ENCODE results near the gene SNRPE.
"Not testable (repeated sequence)": the region's sequence is repeated elsewhere in the genome, so short reads cannot be mapped to it uniquely, and the experiment has no call there.

Gene SNRPE

GRCh38 chr1:203861379-203862184 is at the start of gene SNRPE:
Gene SNRPE (plus strand): TSS chr1:203861599. CDS start chr1:203861660, 61 bp downstream.
- peak; percentile 96 to 97 for DNase-seq

GRCh38 chr1:203813581-203814341 is 47.6 kb upstream of the SNRPE start:
- no peak for DNase-seq

- DNase-seq: no peak
Measured at GRCh38 chr1:203818399-203818798, 43.0 kb upstream of the SNRPE start.

GRCh38 chr1:203823306-203823705 is 38.1 kb upstream of the SNRPE start:
- no peak for DNase-seq

GRCh38 chr1:203826175-203826574 is 35.2 kb upstream of the SNRPE start:
- no peak for DNase-seq

GRCh38 chr1:203828002-203828401 is 33.4 kb upstream of the SNRPE start:
- no peak for DNase-seq

- no peak for DNase-seq
Measured at GRCh38 chr1:203828503-203828902, 32.9 kb upstream of the SNRPE start.

GRCh38 chr1:203829247-203829646 is 32.2 kb upstream of the SNRPE start:
- DNase-seq: not testable (repeated sequence)

- DNase-seq: no peak
Measured at GRCh38 chr1:203835476-203835875, 25.9 kb upstream of the SNRPE start.

GRCh38 chr1:203839081-203839480 is 22.3 kb upstream of the SNRPE start:
- DNase-seq: no peak

GRCh38 chr1:203840208-203840808 is 21.1 kb upstream of the SNRPE start:
- DNase-seq: no peak

GRCh38 chr1:203842559-203842876 is 18.9 kb upstream of the SNRPE start:
- no peak for DNase-seq

GRCh38 chr1:203843435-203843834 is 18.0 kb upstream of the SNRPE start:
- no peak for DNase-seq

GRCh38 chr1:203853112-203853511 is 8.3 kb upstream of the SNRPE start:
- not testable (repeated sequence) for DNase-seq

- DNase-seq: no peak
Measured at GRCh38 chr1:203858055-203858454, 3.3 kb upstream of the SNRPE start.

GRCh38 chr1:203858975-203859374 is 2.4 kb upstream of the SNRPE start:
- no peak for DNase-seq

GRCh38 chr1:203860396-203861025 is 888 bp upstream of the SNRPE start:
- DNase-seq: no peak

GRCh38 chr1:203867802-203868201 is 6.4 kb downstream of the SNRPE start:
- no peak for DNase-seq

GRCh38 chr1:203870245-203870644 is 8.8 kb downstream of the SNRPE start:
- DNase-seq: no peak

GRCh38 chr1:203871114-203871880 is 9.9 kb downstream of the SNRPE start:
- no peak for DNase-seq

GRCh38 chr1:203873094-203873493 is 11.7 kb downstream of the SNRPE start:
- DNase-seq: no peak

- no peak for DNase-seq
Measured at GRCh38 chr1:203878422-203878821, 17.0 kb downstream of the SNRPE start.

GRCh38 chr1:203880606-203881005 is 19.2 kb downstream of the SNRPE start:
- no peak for DNase-seq
